SK-N-MC (cell line): ENCODE measurements around the gene TMEM186.

Source experiments
- EZH2 ChIP-seq: fragments of 200-600 bp; sonication (generic); IDR thresholded peaks from one replicate; pipeline ENCODE4 v1.6.1; 2017; ENCODE audit warnings: antibody characterized with exemption
- POLR2AphosphoS5 ChIP-seq: IDR thresholded peaks from 2 replicates; pipeline ENCODE4 v1.6.1; 2012; ENCODE audit warnings: mild to moderate bottlenecking, low read depth, low read length, borderline replicate concordance

DNA sequence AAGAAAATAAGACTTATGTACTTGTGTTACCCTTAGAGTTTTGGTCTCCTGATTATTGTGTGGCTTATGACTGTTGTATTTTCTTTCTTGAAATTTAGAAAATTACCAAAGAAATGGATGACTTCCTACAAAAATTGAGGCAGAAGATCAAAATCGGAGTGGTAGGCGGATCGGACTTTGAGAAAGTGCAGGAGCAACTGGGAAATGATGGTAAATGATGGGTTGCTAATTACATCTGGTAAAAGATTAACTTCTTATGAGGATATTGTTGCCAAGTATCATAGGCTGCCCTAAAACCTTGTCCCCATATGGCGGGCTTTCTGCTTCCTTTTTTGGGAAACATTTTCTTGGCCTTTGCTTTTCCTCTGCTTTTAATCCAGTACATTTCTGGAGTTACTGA, 4.3 kb upstream of the TMEM186 start:
- TF ChIP-seq EZH2 (no peak), POLR2AphosphoS5 (no peak)
